Activated CD8-positive, alpha-beta memory T cell treated with anti-CD3 and anti-CD28 coated beads for 4 hours (primary cell): ENCODE results near the gene EMX2.

Experiments used
- DNase-seq, 2 donors: peaks; one replicate each; pipeline ENCODE4 v3.0.0-alpha.2; 2020; ENCODE audit warnings: low read depth in 2 of 2

EMX2 gene

DNA sequence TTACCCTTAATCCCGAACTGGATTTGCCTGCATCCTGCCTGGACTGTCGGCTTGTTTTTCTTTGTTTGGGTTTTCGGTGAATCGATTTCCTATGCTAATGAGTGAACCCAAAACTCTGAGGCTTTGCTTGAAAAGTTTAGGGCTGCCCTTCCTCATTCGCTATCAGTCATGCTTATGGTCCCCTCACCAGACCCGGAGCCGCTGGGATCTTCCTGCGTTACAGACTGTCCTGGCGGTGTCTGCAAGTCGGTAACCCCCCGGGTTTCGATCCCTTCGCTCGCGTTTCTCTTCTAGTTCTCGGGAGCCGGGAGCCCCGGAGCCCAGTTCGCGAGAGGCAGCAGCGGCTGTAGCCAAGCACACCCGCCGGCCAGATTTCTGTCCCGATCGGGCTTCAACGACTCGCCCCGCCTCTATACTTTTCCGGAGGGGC, 2.2 kb downstream of the EMX2 start:
- DNase-seq: no peak

DNA sequence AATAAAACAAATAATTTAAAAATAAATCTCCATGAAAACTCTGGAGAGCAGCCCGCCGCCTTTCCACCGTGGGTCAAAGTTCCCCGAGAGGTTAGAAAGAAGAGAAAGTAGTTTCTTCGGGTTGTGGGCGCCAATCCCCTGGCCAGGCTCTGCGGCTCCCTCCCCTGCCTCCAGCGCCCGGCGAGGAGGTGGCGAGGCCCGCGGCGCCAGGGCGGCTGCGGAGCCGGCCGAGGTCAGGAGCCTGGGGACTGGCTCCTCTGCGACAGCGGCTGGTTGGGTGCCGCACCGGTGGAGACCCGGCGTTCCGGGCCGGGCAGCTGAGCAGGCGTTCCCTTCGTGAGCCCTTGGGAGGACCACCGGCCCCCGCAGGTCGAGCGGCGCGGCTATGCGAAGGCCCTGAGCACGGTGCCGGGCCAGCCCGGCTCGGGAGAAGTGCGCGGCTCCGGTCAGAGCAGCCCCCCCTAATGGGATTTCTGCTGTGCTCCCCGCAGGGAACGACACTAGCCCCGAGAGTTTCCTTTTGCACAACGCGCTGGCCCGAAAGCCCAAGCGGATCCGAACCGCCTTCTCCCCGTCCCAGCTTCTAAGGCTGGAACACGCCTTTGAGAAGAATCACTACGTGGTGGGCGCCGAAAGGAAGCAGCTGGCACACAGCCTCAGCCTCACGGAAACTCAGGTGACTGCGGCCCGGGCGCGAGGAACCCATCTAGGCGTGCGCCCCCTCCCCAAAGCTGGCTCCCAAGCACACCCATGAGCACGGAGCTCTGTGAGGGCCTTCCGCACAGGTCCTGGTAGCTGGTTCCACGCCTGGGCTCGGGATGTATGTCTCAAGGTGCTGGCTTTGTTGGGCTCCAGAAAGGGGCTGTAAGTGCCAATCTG, 2.8 kb downstream of the EMX2 start:
- DNase-seq: no peak

GRCh38 chr10:117546020-117546580, 3.6 kb downstream of the EMX2 start:
- no peak for DNase-seq

GRCh38 chr10:117546581-117547015, 4.1 kb downstream of the EMX2 start:
- no peak for DNase-seq

DNA sequence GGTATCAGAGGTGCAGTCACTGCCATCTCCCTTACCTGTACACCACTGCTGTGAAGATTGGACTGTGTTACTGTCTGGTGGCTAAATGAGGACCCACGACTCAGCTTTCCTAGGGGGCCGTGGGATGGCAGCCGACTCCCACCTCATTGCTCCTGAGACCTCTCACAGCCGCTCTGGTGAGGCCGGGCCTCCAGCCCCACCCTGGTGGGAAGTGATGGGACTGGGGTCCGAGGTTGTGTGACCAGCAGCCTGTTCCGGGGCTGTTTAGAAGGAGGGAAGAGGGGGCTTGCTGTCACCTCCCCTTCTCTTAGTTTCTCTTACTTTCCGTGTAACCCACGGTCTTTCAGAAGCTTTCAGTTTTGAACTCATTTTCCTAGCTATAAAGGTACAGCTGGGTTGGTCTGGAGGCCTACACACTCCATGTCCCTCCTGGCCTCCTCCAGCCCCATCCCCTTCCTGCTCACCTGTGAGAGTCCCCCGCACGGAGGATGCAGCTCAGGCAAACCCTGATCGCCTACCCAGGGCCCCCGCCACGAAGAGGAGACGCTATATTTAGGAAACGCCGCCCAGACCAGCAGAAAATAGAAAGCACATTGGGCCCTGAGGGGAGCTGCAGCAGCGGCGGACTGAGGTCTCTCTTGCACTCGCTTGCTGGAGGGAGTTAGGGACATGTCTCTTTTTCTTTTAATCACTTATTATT, 4.6 kb downstream of the EMX2 start:
- DNase-seq: no peak

DNA sequence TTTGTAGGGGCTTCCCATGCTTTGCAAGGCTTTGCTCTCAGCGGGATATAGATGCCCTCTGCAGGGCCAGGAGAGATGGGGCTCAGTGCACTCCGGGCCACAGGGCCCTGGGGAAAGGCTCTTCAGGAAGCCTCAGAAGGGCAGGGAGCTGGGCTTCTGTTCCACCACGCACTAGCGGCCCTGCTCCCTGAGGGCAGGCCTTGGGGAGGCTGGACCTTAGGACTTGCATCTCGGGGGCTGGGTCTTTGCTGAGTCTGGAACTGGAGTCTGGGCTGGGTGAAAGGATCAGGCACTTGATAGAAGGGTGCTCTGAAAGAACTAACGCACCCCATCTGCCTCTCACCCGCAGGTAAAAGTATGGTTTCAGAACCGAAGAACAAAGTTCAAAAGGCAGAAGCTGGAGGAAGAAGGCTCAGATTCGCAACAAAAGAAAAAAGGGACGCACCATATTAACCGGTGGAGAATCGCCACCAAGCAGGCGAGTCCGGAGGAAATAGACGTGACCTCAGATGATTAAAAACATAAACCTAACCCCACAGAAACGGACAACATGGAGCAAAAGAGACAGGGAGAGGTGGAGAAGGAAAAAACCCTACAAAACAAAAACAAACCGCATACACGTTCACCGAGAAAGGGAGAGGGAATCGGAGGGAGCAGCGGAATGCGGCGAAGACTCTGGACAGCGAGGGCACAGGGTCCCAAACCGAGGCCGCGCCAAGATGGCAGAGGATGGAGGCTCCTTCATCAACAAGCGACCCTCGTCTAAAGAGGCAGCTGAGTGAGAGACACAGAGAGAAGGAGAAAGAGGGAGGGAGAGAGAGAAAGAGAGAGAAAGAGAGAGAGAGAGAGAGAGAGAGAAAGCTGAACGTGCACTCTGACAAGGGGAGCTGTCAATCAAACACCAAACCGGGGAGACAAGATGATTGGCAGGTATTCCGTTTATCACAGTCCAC, 5.4 kb downstream of the EMX2 start:
- no peak for DNase-seq

DNA sequence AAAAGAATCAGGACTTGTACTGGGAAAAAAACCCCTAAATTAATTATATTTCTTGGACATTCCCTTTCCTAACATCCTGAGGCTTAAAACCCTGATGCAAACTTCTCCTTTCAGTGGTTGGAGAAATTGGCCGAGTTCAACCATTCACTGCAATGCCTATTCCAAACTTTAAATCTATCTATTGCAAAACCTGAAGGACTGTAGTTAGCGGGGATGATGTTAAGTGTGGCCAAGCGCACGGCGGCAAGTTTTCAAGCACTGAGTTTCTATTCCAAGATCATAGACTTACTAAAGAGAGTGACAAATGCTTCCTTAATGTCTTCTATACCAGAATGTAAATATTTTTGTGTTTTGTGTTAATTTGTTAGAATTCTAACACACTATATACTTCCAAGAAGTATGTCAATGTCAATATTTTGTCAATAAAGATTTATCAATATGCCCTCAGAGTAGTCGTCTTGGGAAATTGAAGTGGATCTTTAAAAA, 6.6 kb downstream of the EMX2 start:
- DNase-seq: no peak

GRCh38 chr10:117550076-117550475, 7.5 kb downstream of the EMX2 start:
- DNase-seq: no peak

DNA sequence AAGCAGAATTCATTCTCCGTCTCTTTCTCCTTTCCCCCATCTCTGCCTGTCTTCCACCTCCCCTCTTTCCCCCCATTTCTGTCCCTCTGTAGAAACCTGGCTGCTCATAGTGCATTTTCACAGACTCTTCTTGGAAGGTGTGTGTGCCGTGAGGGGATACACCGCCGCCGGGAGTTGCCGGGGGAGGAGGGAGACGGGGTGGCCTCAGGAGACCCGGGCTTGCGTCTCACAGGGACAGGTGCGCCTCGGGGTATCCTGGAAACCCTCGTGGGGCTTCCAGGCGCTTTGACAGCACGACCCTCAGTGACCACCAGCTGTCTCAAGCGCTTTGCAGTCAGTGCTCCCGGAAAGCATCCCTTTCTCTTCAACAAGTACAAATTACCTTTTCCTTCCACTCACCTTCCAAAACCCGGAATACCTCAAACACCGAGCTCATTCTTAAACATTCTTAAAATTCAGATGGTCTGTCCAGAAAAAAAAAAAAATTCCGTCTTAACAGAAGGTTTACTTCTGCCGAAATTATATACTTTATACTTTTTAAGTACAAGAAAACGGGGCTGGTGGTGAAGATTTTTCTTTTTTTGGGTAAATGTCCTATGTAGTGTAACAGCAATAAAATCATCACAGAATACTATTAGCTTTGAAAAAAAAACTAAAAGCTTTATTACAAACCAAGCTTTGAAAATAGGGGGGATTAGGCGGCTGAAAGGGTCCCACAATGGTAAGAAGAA, 8.2 kb downstream of the EMX2 start:
- no peak for DNase-seq

DNA sequence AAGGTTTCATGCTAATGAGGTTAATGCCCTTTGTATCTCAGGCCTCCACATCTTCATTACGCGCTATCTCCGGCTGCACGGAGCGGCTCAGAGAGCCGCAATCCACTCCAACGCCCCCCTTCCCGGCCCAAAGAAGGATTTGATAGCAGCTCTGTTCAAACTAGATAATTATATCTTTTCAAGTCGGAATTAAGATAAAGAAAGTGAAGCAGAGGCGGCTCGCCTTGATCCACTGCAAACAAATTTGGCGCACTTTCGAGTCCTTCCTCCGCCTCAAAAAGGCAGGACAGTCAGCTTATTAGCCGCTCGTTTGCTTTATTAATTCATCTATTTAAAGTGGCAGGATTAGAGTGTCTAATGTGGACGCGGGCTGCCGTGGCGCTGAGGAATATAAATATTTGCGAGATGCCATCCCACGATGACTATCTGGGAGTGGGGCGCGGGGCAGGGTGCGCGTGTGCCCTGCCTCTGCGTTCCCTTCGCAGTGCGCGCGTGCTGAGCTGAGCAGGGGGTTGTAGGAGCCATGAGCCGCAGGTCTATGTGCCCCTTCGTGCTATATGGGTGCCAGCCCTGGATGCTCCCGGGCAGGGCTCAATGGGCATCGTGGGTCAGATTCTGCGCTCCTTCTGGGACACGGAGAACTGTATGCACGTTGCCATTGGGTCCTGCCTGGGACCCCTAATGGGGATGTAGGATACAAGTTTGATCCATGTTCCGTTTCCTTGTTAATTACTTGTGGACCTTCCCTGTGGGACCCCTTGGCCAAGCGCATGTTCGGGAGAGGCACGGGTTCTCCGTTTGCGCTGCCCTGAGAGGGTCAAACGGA, 9.0 kb downstream of the EMX2 start:
- no peak for DNase-seq

DNA sequence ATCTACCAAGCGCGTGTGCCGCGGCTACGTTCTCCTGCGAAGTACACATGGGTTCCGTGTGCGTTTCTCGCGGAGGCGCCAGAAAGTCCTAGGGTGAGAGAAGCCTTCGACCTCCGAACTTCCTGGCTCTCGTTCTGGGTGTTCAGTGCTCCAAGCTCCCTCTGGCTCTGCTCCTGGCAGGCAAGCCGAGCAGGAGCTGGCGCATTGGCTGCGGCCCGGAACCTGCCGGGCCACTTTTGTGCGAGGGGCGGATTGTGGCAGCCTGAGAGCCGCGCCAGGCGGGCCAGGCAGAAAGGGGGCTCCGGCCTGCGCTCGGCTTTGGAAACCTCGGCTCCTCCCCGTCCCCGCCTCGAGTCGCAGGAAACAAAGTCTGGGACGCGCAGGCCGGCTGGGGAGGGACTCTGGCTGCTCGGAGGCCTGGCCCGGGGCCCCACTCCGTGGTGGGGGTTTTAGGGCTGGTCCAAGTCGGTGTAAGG, 9.6 kb downstream of the EMX2 start:
- no peak for DNase-seq

- DNase-seq: no peak
Measured at GRCh38 chr10:117552701-117553141, 10.2 kb downstream of the EMX2 start.

DNA sequence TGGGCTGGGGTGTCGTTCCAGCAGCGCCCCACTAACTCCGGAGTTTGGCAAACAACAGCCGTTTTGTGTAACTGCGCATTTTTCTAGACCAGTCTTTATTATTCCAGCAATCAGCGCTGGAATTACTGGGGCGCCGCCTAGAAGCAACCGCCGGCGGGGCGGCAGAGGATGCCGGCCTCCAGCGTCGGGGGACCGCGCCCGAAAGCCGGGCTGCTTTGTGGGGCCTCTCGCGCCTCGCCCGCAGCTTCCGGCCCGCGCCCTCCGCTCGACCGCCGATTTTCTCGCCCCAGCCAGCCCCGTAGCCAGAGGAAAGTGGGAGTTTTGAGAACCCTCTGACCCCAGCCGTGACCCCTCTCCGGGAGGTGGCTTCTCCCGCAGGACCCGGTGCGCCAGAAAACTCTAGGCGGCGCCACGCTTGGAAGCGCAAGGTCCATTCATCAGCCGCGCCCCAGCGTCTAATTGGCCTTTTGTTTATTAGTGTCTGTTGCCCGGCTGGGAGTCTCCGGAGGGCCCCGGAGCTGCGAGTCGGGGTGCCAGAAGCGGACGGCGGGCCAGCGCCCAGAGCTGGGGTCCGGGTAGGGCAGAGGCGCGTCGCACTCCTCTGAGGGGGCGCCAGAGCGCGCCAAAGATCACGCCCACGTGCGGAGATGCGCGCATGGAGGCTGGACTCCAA, 10.7 kb downstream of the EMX2 start:
- no peak for DNase-seq

DNA sequence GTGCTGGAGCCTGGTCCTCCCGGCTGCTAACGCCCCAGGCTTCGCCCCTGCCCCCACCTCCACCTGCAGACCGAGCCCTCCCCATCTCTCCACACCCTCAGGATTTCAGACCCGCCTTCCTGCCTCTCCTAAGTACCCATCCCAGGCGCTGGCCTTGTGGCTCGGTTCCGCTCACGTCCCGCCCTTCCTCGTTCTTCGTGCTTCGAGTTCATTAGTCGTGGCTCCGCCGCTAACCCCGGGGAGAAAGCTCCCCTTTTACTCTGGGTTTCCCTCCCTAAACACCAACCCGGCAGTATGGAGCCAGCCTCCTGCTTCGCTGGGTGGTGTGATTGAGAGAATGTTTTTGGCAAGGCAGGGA, 11.2 kb downstream of the EMX2 start:
- DNase-seq: no peak

DNA sequence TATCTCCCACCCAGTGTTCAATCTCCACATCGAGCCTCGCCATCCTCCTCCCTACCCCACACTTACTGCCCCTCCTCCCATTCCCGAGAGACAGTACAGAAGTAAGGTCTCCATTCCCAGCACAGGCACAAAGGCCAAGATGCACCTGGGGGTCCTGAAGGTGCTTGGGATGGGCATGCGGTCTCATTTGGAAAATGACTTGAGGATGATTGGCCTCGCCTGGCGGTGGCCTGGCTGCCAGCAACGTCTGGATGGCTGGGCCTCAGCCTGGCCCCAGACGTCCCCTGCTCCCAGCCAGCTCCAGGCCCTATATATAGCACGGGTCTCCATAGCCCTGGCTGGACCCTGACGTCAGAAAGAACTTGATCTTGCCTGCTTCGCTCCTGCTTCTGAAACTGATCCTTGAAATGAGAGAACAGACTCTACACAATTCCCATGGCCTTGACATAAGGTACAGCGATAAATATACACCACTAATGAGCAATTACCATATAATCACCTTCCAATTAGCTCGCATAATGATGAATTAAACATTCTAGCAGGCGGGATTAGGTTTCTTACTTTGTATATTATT, 11.8 kb downstream of the EMX2 start:
- DNase-seq: no peak

- DNase-seq: no peak
Measured at GRCh38 chr10:117555017-117555416, 12.5 kb downstream of the EMX2 start.

DNA sequence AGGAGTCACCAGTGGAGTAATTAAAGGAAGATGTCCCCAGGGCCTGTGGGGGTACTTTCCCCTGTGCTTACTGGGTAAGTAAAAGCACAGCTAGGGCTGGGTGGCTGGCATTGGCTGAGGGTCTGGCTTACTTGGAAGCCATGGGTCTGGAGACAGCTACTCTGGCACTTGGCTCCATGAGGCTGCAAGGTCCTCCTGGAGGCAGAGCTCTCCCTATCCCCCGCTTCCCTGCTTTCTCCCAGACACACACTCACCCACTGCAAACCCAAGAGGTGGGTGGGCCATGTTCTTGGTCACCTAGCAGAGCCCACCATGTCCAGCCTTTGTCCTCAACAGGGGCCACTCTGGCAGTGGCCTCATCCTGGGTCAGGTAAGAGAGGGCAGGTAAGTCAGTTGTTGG, 13.3 kb downstream of the EMX2 start:
- DNase-seq: no peak

DNA sequence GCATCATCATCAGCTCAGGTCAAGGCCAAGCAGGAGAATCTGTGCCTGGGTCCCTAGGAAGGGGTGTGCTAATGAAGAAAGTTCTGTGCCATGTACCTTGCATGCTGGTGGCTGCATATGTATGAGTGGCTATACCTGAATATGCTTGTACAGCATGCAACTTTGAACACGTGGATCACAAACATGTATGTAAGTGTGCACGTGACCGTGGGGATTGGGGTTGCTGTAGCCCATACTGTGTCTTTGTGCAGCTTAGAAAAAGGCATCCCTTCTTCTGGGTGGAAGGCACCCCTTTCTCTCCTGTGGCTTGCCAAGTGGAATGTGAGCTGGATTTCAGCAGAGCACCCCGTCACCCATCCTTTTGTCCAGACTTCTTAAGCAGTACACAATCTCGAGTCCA, 13.8 kb downstream of the EMX2 start:
- no peak for DNase-seq

- DNase-seq: no peak
Measured at GRCh38 chr10:117559712-117560111, 17.2 kb downstream of the EMX2 start.
